ENCODE measurements around the gene ERGIC1. TPM values are rescaled to one million over a fixed set of nuclear protein-coding genes. Genes with fewer than 3 reads are reported as not detected.

The ERGIC1 gene
- total RNA-seq, 1 donor, result 109 TPM

DNA sequence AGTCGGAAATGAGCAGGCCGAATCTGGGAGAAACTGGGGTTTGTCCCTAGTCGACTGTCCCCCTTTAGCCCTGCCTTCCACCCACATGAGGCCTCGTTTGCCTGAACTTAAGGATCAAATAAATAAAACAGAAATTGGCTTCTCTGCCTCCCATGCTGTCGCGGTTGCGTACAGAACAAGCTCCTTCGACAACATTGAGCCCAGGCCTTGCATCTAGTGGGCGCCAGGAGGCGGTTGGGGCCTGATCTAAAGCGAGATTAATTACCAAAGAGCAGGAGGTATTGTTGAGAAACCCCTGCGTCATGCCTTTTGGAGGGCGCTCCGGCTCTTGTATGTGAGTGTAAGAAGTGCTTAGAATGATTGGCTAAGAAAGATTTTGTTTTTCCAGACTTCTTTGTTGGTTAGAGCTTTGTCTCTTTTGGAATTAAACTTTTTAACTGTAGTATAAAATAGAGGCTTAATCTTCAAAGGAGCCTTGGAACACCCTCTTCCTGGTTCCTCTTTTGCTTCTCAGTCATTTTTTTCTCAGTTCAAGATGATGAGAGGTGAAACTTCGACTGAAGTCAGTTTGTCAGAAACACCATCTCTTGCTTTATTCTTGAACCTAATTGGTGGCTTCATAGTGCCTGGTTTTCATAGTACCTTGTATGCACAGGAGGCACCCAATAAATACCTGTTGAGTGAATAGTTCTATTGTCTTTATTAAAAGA is 150.3 kb downstream of the ERGIC1 start:
- TF ChIP-seq, protein P1, sequence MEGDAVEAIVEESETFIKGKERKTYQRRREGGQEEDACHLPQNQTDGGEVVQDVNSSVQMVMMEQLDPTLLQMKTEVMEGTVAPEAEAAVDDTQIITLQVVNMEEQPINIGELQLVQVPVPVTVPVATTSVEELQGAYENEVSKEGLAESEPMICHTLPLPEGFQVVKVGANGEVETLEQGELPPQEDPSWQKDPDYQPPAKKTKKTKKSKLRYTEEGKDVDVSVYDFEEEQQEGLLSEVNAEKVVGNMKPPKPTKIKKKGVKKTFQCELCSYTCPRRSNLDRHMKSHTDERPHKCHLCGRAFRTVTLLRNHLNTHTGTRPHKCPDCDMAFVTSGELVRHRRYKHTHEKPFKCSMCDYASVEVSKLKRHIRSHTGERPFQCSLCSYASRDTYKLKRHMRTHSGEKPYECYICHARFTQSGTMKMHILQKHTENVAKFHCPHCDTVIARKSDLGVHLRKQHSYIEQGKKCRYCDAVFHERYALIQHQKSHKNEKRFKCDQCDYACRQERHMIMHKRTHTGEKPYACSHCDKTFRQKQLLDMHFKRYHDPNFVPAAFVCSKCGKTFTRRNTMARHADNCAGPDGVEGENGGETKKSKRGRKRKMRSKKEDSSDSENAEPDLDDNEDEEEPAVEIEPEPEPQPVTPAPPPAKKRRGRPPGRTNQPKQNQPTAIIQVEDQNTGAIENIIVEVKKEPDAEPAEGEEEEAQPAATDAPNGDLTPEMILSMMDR (IDR thresholded peaks at IDR 0.05; ENCODE audit: extremely low read depth, low read depth, low read length), result peak; percentile 71
- peaks cover 59% of the 10 kb centered on the region for H3K79me2 ChIP-seq (ENCODE audit: insufficient read depth, low read length)
- peaks cover 30% of the 10 kb centered on the region for H4K20me1 ChIP-seq (ENCODE audit: insufficient read depth, low read length)
- H3K9me3 ChIP-seq (ENCODE audit: low read depth, low read length), result no peaks in the 10 kb centered on the region
- H2AFZ ChIP-seq (ENCODE audit: low read length), result peak overlapping the region; percentile 86
- DNase-seq (ENCODE audit: insufficient read length, low spot score, missing footprints), result peak; percentile 96
- H3K27me3 ChIP-seq (ENCODE audit: insufficient read depth, low read length), result no peaks in the 10 kb centered on the region
- H3K4me2 ChIP-seq (ENCODE audit: insufficient read depth, low read length), result peak overlapping the region; percentile 98
- peak overlapping the region; percentile 97 for H3K4me3 ChIP-seq (ENCODE audit: insufficient read depth, low read length)
- peaks cover 19% of the 10 kb centered on the region for H3K36me3 ChIP-seq (ENCODE audit: insufficient read depth, low read length)
- H3K4me1 ChIP-seq (ENCODE audit: insufficient read depth, low read length), result peaks cover 9% of the 10 kb centered on the region
- peak overlapping the region; percentile 97 for H3K27ac ChIP-seq (ENCODE audit: low read depth, low read length)

DNA sequence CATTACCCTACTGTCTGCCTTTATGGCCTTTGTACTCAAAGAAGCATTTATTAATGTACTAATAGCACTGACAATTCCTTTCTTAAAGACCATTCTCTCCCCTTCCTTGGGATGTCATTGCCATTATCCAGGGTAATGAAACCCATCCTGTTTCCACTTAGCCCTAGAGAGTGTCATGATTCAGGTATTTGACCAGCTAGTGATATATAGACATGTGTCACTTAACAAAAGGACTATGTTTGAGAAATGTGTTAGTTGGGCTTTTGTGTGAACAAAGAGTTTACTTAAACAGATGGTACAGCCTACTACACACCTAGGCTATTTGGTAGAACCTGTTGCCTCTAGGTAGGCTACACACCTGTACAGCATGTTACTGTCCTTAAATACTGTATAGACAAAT is 151.5 kb downstream of the ERGIC1 start:
- H3K4me1 ChIP-seq (ENCODE audit: insufficient read depth, low read length), result peaks cover 9% of the 10 kb centered on the region
- peaks cover 19% of the 10 kb centered on the region for H3K36me3 ChIP-seq (ENCODE audit: insufficient read depth, low read length)
- H3K9me3 ChIP-seq (ENCODE audit: low read depth, low read length), result no peaks in the 10 kb centered on the region
- TF ChIP-seq, protein P1 (IDR thresholded peaks at IDR 0.05; ENCODE audit: extremely low read depth, low read depth, low read length), result no peak
- peak overlapping the region; percentile 41 for H3K27ac ChIP-seq (ENCODE audit: low read depth, low read length)
- H3K79me2 ChIP-seq (ENCODE audit: insufficient read depth, low read length), result peaks cover 68% of the 10 kb centered on the region
- H2AFZ ChIP-seq (ENCODE audit: low read length), result no peak overlapping the region
- H3K27me3 ChIP-seq (ENCODE audit: insufficient read depth, low read length), result no peaks in the 10 kb centered on the region
- no peak for DNase-seq (ENCODE audit: insufficient read length, low spot score, missing footprints)
- H3K4me3 ChIP-seq (ENCODE audit: insufficient read depth, low read length), result peak overlapping the region; percentile 46
- H4K20me1 ChIP-seq (ENCODE audit: insufficient read depth, low read length), result peaks cover 36% of the 10 kb centered on the region
- peak overlapping the region; percentile 63 for H3K4me2 ChIP-seq (ENCODE audit: insufficient read depth, low read length)

DNA sequence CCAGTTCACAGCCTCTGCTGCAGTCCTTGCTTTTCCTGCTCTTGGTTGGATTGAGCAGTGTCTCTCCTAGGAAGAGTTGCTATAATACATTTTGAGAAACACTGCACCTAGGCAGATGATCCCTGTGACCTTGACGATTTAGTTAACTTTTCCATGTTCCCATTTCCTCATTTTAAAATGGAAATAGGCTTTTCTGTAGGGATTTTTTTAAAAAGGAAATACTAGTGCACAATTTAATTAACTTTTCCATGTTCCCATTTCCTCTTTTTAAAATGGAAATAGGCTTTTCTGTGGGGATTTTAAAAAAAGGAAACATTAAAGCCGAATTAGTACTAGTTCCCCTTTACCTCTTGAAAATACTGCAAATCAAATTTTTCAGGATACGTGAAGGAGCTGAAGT is 154.2 kb downstream of the ERGIC1 start:
- H3K27ac ChIP-seq (ENCODE audit: low read depth, low read length), result peak overlapping the region; percentile 8
- H3K4me1 ChIP-seq (ENCODE audit: insufficient read depth, low read length), result peaks cover 9% of the 10 kb centered on the region
- H4K20me1 ChIP-seq (ENCODE audit: insufficient read depth, low read length), result peaks cover 45% of the 10 kb centered on the region
- no peak for DNase-seq (ENCODE audit: insufficient read length, low spot score, missing footprints)
- H3K9me3 ChIP-seq (ENCODE audit: low read depth, low read length), result no peaks in the 10 kb centered on the region
- no peak overlapping the region for H3K4me3 ChIP-seq (ENCODE audit: insufficient read depth, low read length)
- no peaks in the 10 kb centered on the region for H3K27me3 ChIP-seq (ENCODE audit: insufficient read depth, low read length)
- TF ChIP-seq, protein P1 (IDR thresholded peaks at IDR 0.05; ENCODE audit: extremely low read depth, low read depth, low read length), result no peak
- H3K36me3 ChIP-seq (ENCODE audit: insufficient read depth, low read length), result peaks cover 23% of the 10 kb centered on the region
- H3K79me2 ChIP-seq (ENCODE audit: insufficient read depth, low read length), result peaks cover 93% of the 10 kb centered on the region
- no peak overlapping the region for H3K4me2 ChIP-seq (ENCODE audit: insufficient read depth, low read length)
- no peak overlapping the region for H2AFZ ChIP-seq (ENCODE audit: low read length)

GRCh38 chr5:172990776-172991175 is 156.7 kb downstream of the ERGIC1 start:
- peaks cover 94% of the 10 kb centered on the region for H3K79me2 ChIP-seq (ENCODE audit: insufficient read depth, low read length)
- H3K27ac ChIP-seq (ENCODE audit: low read depth, low read length), result no peak overlapping the region
- H3K4me2 ChIP-seq (ENCODE audit: insufficient read depth, low read length), result no peak overlapping the region
- peaks cover 41% of the 10 kb centered on the region for H3K36me3 ChIP-seq (ENCODE audit: insufficient read depth, low read length)
- TF ChIP-seq, protein P1 (IDR thresholded peaks at IDR 0.05; ENCODE audit: extremely low read depth, low read depth, low read length), result no peak
- DNase-seq (ENCODE audit: insufficient read length, low spot score, missing footprints), result no peak
- H3K4me1 ChIP-seq (ENCODE audit: insufficient read depth, low read length), result peaks cover 1% of the 10 kb centered on the region
- no peak overlapping the region for H3K4me3 ChIP-seq (ENCODE audit: insufficient read depth, low read length)
- no peaks in the 10 kb centered on the region for H3K27me3 ChIP-seq (ENCODE audit: insufficient read depth, low read length)
- H3K9me3 ChIP-seq (ENCODE audit: low read depth, low read length), result no peaks in the 10 kb centered on the region
- peaks cover 40% of the 10 kb centered on the region for H4K20me1 ChIP-seq (ENCODE audit: insufficient read depth, low read length)
- H2AFZ ChIP-seq (ENCODE audit: low read length), result no peak overlapping the region

Measured in osteoblast (primary cell).